Liver (tissue), 9 donors: ENCODE results near the gene HBZ. TPM values are rescaled to one million over a fixed set of nuclear protein-coding genes. Genes with fewer than 3 reads are reported as not detected.

Source experiments
- DNase-seq: peaks from one replicate; pipeline ENCODE4 v3.0.0-alpha.2; 2017; ENCODE audit warnings: low spot score
- H3K27ac ChIP-seq, 2 donors: one replicate each; pipeline ENCODE4 v1.7.0; 2013; ENCODE audit warnings: inconsistent platforms in 2 of 2, low read length in 2 of 2, control low read depth in 1 of 2, low read depth in 1 of 2, mild to moderate bottlenecking in 1 of 2
- H3K27me3 ChIP-seq, 4 donors: one replicate each; pipeline versions ENCODE4 v1.6.1 to v1.7.0; 2013; ENCODE audit warnings: low read length in 3 of 4, inconsistent platforms in 1 of 4, mild to moderate bottlenecking in 1 of 4, moderate library complexity in 1 of 4; ENCODE audit not compliant: control insufficient read depth in 4 of 4, insufficient read depth in 4 of 4
- H3K36me3 ChIP-seq, 4 donors: one replicate each; pipeline versions ENCODE4 v1.6.1 to v1.7.0; 2013; ENCODE audit warnings: low read length in 3 of 4, mild to moderate bottlenecking in 3 of 4, low read depth in 1 of 4, moderate library complexity in 1 of 4; ENCODE audit not compliant: control insufficient read depth in 4 of 4, insufficient read depth in 3 of 4
- H3K4me1 ChIP-seq, 4 donors: one replicate each; pipeline versions ENCODE4 v1.6.1 to v1.7.0; 2013; ENCODE audit warnings: low read length in 3 of 4, mild to moderate bottlenecking in 3 of 4, moderate library complexity in 1 of 4; ENCODE audit not compliant: control insufficient read depth in 4 of 4, insufficient read depth in 4 of 4
- H3K4me3 ChIP-seq, 3 donors: one replicate each; pipeline versions ENCODE4 v1.6.1 to v1.7.0; 2013; ENCODE audit warnings: low read length in 3 of 3, control low read depth in 1 of 3, low read depth in 1 of 3, mild to moderate bottlenecking in 1 of 3
- H3K9ac ChIP-seq, 2 donors: one replicate each; pipeline ENCODE4 v1.7.0; 2013; ENCODE audit warnings: low read length in 2 of 2, mild to moderate bottlenecking in 2 of 2, moderate library complexity in 2 of 2, control low read depth in 1 of 2, low read depth in 1 of 2
- H3K9me3 ChIP-seq, 4 donors: one replicate each; pipeline versions ENCODE4 v1.6.1 to v1.7.0; 2013; ENCODE audit warnings: low read length in 3 of 4; ENCODE audit not compliant: control insufficient read depth in 4 of 4
- ATF3 ChIP-seq: IDR thresholded peaks from 2 replicates; pipeline ENCODE4 v1.6.1; 2016; ENCODE audit warnings: antibody characterized with exemption
- CTCF ChIP-seq: fragments of 150-350 bp; IDR thresholded peaks from 2 replicates; pipeline ENCODE4 v1.5.1; 2017; ENCODE audit warnings: improper control_type of control experiment, low read depth, low read length; ENCODE audit not compliant: missing input control
- EGR1 ChIP-seq, 2 donors: IDR thresholded peaks; 2 replicates each; pipeline ENCODE4 v1.6.1; 2016 to 2018; ENCODE audit warnings: antibody characterized with exemption in 2 of 2, low read depth in 2 of 2
- FOXA1 ChIP-seq: IDR thresholded peaks from 2 replicates; pipeline ENCODE4 v1.6.1; 2016; ENCODE audit warnings: antibody characterized with exemption
- FOXA2 ChIP-seq: IDR thresholded peaks from 2 replicates; pipeline ENCODE4 v1.6.1; 2016; ENCODE audit warnings: antibody characterized with exemption
- GABPA ChIP-seq, 2 donors: IDR thresholded peaks in 1 of 2; conservative IDR thresholded peaks in 1 of 2; 2 replicates each; pipeline ENCODE4 v1.6.1; 2016; ENCODE audit warnings: antibody characterized with exemption in 2 of 2, mild to moderate bottlenecking in 1 of 2, moderate library complexity in 1 of 2
- HNF4G ChIP-seq: IDR thresholded peaks from 2 replicates; pipeline ENCODE4 v1.6.1; 2016; ENCODE audit warnings: antibody characterized with exemption
- JUND ChIP-seq, 2 donors: IDR thresholded peaks; 2 replicates each; pipeline ENCODE4 v1.6.1; 2016; ENCODE audit warnings: antibody characterized with exemption in 2 of 2
- MAX ChIP-seq: IDR thresholded peaks from 2 replicates; pipeline ENCODE4 v1.6.1; 2016; ENCODE audit warnings: antibody characterized with exemption
- NR2F2 ChIP-seq: IDR thresholded peaks from 2 replicates; pipeline ENCODE4 v1.6.1; 2016; ENCODE audit warnings: antibody characterized with exemption
- RAD21 ChIP-seq, 2 donors: IDR thresholded peaks; 2 replicates each; pipeline ENCODE4 v1.6.1; 2016; ENCODE audit warnings: antibody characterized with exemption in 2 of 2, mild to moderate bottlenecking in 2 of 2
- REST ChIP-seq: IDR thresholded peaks from 2 replicates; pipeline ENCODE4 v1.6.1; 2016; ENCODE audit warnings: antibody characterized with exemption, mild to moderate bottlenecking
- RXRA ChIP-seq, 2 donors: IDR thresholded peaks; 2 replicates each; pipeline ENCODE4 v1.6.1; 2017 to 2018; ENCODE audit warnings: antibody characterized with exemption in 2 of 2, mild to moderate bottlenecking in 1 of 2
- SP1 ChIP-seq: IDR thresholded peaks from 2 replicates; pipeline ENCODE4 v1.6.1; 2018; ENCODE audit warnings: antibody characterized with exemption, mild to moderate bottlenecking
- TAF1 ChIP-seq: conservative IDR thresholded peaks from 2 replicates; pipeline ENCODE4 v1.6.1; 2016; ENCODE audit warnings: antibody characterized with exemption, mild to moderate bottlenecking
- YY1 ChIP-seq: IDR thresholded peaks from 2 replicates; pipeline ENCODE4 v1.6.1; 2016; ENCODE audit warnings: antibody characterized with exemption, mild to moderate bottlenecking
- WGBS: extraction: QIAGEN DNeasy Blood & Tissue Kit; methylation state at CpG from one replicate; pipeline ENCODE4 v1.1.7; 2013; 5-methylcytosine and 5-hydroxymethylcytosine counted together
- polyA plus RNA-seq, 2 donors: library from polyadenylated mRNA; stranded (reverse) in 1 of 2; unstranded in 1 of 2; fragments of 200-250 nt in 1 of 2; fragments of >200 nt in 1 of 2; fragmentation: Nextera tagmentation in 1 of 2; extraction: Ambion mirVana in 1 of 2; gene quantifications; one replicate each; pipeline versions ENCODE4 v1.2.1 to v1.2.3, GENCODE V29; 2013 to 2015
- total RNA-seq, 2 donors: library from RNA; depleted of rRNA; stranded (reverse); fragments of >200 nt; gene quantifications; one replicate each; pipeline ENCODE4 v1.2.3, GENCODE V29; 2014
- TF ChIP-seq, protein P1 (sequence below): IDR thresholded peaks from 2 replicates; pipeline ENCODE4 v1.6.1; 2016; ENCODE audit warnings: antibody characterized with exemption
- donor health status: healthy.
- donor health status: healthy.
- donor health status: healthy.
- donor health status: healthy.
- donor health status: healthy.

HBZ gene
- total and polyA plus RNA-seq, 4 donors = 55.8 TPM; not detected in 3

DNA sequence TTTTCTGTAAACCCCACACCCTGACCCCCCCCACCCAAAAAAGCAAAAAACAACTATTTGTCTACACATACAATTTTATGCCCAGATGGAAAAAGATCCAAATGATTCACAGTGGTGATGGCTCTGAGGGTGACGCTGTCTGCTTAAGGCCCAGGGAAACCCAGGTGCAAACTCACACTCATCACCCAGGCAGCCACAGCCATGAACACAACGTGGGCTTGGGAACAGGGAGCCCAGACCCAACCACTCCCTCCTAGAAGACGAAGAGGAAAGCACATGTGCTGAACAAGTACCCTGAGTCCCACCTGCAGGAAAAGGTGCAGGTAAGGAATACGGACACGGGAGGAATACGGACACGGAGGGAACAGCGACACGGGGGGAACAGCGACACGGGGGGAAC, 33.2 kb downstream of the HBZ start:
- no peak overlapping the region for H3K9ac ChIP-seq
- no peak for TF ChIP-seq REST
- no peak for TF ChIP-seq FOXA1
- no peak for TF ChIP-seq NR2F2
- no peak for TF ChIP-seq YY1
- TF ChIP-seq CTCF = no peak
- no peak for TF ChIP-seq TAF1
- no peak for TF ChIP-seq HNF4G
- TF ChIP-seq, protein P1, sequence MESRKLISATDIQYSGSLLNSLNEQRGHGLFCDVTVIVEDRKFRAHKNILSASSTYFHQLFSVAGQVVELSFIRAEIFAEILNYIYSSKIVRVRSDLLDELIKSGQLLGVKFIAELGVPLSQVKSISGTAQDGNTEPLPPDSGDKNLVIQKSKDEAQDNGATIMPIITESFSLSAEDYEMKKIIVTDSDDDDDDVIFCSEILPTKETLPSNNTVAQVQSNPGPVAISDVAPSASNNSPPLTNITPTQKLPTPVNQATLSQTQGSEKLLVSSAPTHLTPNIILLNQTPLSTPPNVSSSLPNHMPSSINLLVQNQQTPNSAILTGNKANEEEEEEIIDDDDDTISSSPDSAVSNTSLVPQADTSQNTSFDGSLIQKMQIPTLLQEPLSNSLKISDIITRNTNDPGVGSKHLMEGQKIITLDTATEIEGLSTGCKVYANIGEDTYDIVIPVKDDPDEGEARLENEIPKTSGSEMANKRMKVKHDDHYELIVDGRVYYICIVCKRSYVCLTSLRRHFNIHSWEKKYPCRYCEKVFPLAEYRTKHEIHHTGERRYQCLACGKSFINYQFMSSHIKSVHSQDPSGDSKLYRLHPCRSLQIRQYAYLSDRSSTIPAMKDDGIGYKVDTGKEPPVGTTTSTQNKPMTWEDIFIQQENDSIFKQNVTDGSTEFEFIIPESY = no peak
- TF ChIP-seq ATF3 = no peak
- no peak for TF ChIP-seq RXRA (IDR thresholded peaks at IDR 0.05)
- TF ChIP-seq RAD21 (IDR thresholded peaks at IDR 0.05) = no peak
- no peak for TF ChIP-seq EGR1 (IDR thresholded peaks at IDR 0.05; ENCODE audit: low read depth in 2 of 2)
- no peak for TF ChIP-seq FOXA2
- DNase-seq = no peak
- H3K9me3 ChIP-seq = no peaks in the 10 kb centered on the region
- H3K27ac ChIP-seq = no peak overlapping the region
- 90% methylated on average over 11 of the region's 11 CpGs for WGBS
- peaks cover 9 to 29% (median 21%) of the 10 kb centered on the region in 4 donors for H3K36me3 ChIP-seq
- peaks cover 3 to 9% (median 7%) of the 10 kb centered on the region in 4 donors for H3K4me1 ChIP-seq
- H3K27me3 ChIP-seq = no peaks in the 10 kb centered on the region
- H3K4me3 ChIP-seq = no peak overlapping the region

GRCh38 chr16:187330-187729, 34.9 kb downstream of the HBZ start:
- Histone ChIP-seq H3K27ac (no peak overlapping the region), H3K27me3 (no peaks in the 10 kb centered on the region), H3K36me3 (peaks cover 12 to 45% (median 34%) of the 10 kb centered on the region in 4 donors), H3K4me3 (no peak overlapping the region), H3K9ac (no peak overlapping the region), H3K4me1 (no peaks in the 10 kb centered on the region), H3K9me3 (no peaks in the 10 kb centered on the region)
- 97% methylated on average over 8 of the region's 8 CpGs for WGBS
- DNase-seq = no peak
- TF ChIP-seq JUND (IDR thresholded peaks at IDR 0.05) (no peak), HNF4G (no peak), FOXA2 (no peak), SP1 (no peak), GABPA (IDR thresholded peaks at IDR 0.05 in 1 of 2, conservative IDR thresholded peaks at IDR 0.05 in 1 of 2) (no peak), REST (no peak), MAX (no peak), YY1 (no peak), NR2F2 (no peak), CTCF (no peak), FOXA1 (no peak), ATF3 (no peak)
